HUES64 (cell line): ENCODE measurements around the gene RRP8.
A peak's percentile ranks its signal among the peaks of the same experiment; 100 is the strongest.

Source experiments
- H3K27ac ChIP-seq: 2 replicates; pipeline ENCODE4 v1.7.0; 2013; ENCODE audit warnings: low read depth, low read length, inconsistent platforms
- H3K27me3 ChIP-seq: 2 replicates; pipeline ENCODE4 v1.6.1; 2013; ENCODE audit warnings: mild to moderate bottlenecking, low read length; ENCODE audit not compliant: insufficient read depth
- H3K36me3 ChIP-seq: 2 replicates; pipeline ENCODE4 v1.6.1; 2013; ENCODE audit warnings: mild to moderate bottlenecking, low read length; ENCODE audit not compliant: insufficient read depth
- H3K4me1 ChIP-seq: 2 replicates; pipeline ENCODE4 v1.6.1; 2013; ENCODE audit warnings: mild to moderate bottlenecking, low read length, moderate library complexity; ENCODE audit not compliant: insufficient read depth
- H3K4me3 ChIP-seq: 2 replicates; pipeline ENCODE4 v1.5.1; 2013; ENCODE audit warnings: mild to moderate bottlenecking, low read length, moderate library complexity
- H3K9ac ChIP-seq: 2 replicates; pipeline ENCODE4 v1.6.1; 2013; ENCODE audit warnings: mild to moderate bottlenecking, low read depth, low read length
- H3K9me3 ChIP-seq: 2 replicates; pipeline ENCODE4 v1.6.1; 2013; ENCODE audit warnings: low read depth, low read length; ENCODE audit not compliant: insufficient read depth
- WGBS: fragments of 150-250, 120-280 bp; methylation state at CpG from one replicate; pipeline ENCODE4 v1.1.7; 2013; ENCODE audit warnings: missing lambda C conversion rate; 5-methylcytosine and 5-hydroxymethylcytosine counted together

The RRP8 gene

GRCh38 chr11:6615046-6615445 is 11.6 kb upstream of the RRP8 start:
- Histone ChIP-seq H3K36me3 (peaks cover 33% of the 10 kb centered on the region), H3K4me1 (peaks cover 24% of the 10 kb centered on the region), H3K27me3 (no peaks in the 10 kb centered on the region), H3K9ac (no peak overlapping the region), H3K4me3 (no peak overlapping the region), H3K9me3 (no peaks in the 10 kb centered on the region), H3K27ac (no peak overlapping the region)
- WGBS: 92% methylated on average over 5 of the region's 5 CpGs

GRCh38 chr11:6614446-6614845 is 11.0 kb upstream of the RRP8 start:
- peaks cover 39% of the 10 kb centered on the region for H3K36me3 ChIP-seq
- H3K9me3 ChIP-seq: no peaks in the 10 kb centered on the region
- H3K9ac ChIP-seq: no peak overlapping the region
- H3K4me1 ChIP-seq: peaks cover 18% of the 10 kb centered on the region
- no peak overlapping the region for H3K27ac ChIP-seq
- H3K4me3 ChIP-seq: no peak overlapping the region
- 86% methylated on average over 2 of the region's 2 CpGs for WGBS
- no peaks in the 10 kb centered on the region for H3K27me3 ChIP-seq

- H3K27ac ChIP-seq: no peak overlapping the region
Measured at GRCh38 chr11:6613496-6613895, 10.1 kb upstream of the RRP8 start.

GRCh38 chr11:6612213-6613041 is 9.0 kb upstream of the RRP8 start, which contains the start of gene TAF10:
TAF10 (minus strand) TSS chr11:6612216; CDS start chr11:6612189, 27 bp downstream.
- Histone ChIP-seq H3K27ac (peak within 1 kb of the TSS; percentile 99), H3K4me1 (peaks cover 13% of the 10 kb centered on the region; the same call in 1 of the 2 replicates), H3K36me3 (peaks cover 59% of the 10 kb centered on the region), H3K27me3 (no peaks in the 10 kb centered on the region), H3K9ac (peak within 1 kb of the TSS; percentile 92), H3K9me3 (no peaks in the 10 kb centered on the region), H3K4me3 (peak within 1 kb of the TSS; percentile 88)
- under 1% methylated on average over 49 of the region's 51 CpGs for WGBS

More at GRCh38 chr11:6613496-6613895, 10.1 kb upstream of the RRP8 start:
- H3K27me3 ChIP-seq: no peaks in the 10 kb centered on the region
- peak overlapping the region; percentile 88; the same call in 1 of the 2 replicates for H3K4me3 ChIP-seq
- no peaks in the 10 kb centered on the region for H3K9me3 ChIP-seq
- H3K36me3 ChIP-seq: peaks cover 48% of the 10 kb centered on the region
- H3K9ac ChIP-seq: no peak overlapping the region
- H3K4me1 ChIP-seq: peaks cover 15% of the 10 kb centered on the region; the same call in 1 of the 2 replicates
- 90% methylated on average over 3 of the region's 3 CpGs for WGBS

GRCh38 chr11:6611963-6612212 is 8.5 kb upstream of the RRP8 start:
- Histone ChIP-seq H3K9ac (peak overlapping the region; percentile 92), H3K36me3 (peaks cover 62% of the 10 kb centered on the region), H3K27me3 (no peaks in the 10 kb centered on the region), H3K9me3 (no peaks in the 10 kb centered on the region), H3K4me1 (peaks cover 17% of the 10 kb centered on the region; the same call in 1 of the 2 replicates), H3K27ac (peak overlapping the region; percentile 99), H3K4me3 (peak overlapping the region; percentile 88)
- WGBS: 0% methylated on average over 36 of the region's 36 CpGs

GRCh38 chr11:6611092-6611962 is 7.9 kb upstream of the RRP8 start:
- H3K4me3 ChIP-seq: peak overlapping the region; percentile 88
- H3K36me3 ChIP-seq: peaks cover 62% of the 10 kb centered on the region
- no peaks in the 10 kb centered on the region for H3K9me3 ChIP-seq
- H3K27me3 ChIP-seq: no peaks in the 10 kb centered on the region
- peak overlapping the region; percentile 99 for H3K27ac ChIP-seq
- peak overlapping the region; percentile 92 for H3K9ac ChIP-seq
- peaks cover 22% of the 10 kb centered on the region for H3K4me1 ChIP-seq
- 18% methylated on average over 39 of the region's 39 CpGs for WGBS

- peak overlapping the region; percentile 88 for H3K4me3 ChIP-seq
- H3K4me1 ChIP-seq: peaks cover 26% of the 10 kb centered on the region
- no peaks in the 10 kb centered on the region for H3K27me3 ChIP-seq
- no peak overlapping the region for H3K27ac ChIP-seq
- no peaks in the 10 kb centered on the region for H3K9me3 ChIP-seq
- H3K36me3 ChIP-seq: peaks cover 55% of the 10 kb centered on the region
- no peak overlapping the region for H3K9ac ChIP-seq
- WGBS: 90% methylated on average over 6 of the region's 6 CpGs
Measured at GRCh38 chr11:6610591-6610990, 7.2 kb upstream of the RRP8 start.

GRCh38 chr11:6609502-6610015 is 6.1 kb upstream of the RRP8 start:
- H3K9ac ChIP-seq: no peak overlapping the region
- no peak overlapping the region for H3K4me3 ChIP-seq
- H3K36me3 ChIP-seq: peaks cover 48% of the 10 kb centered on the region
- 97% methylated on average over 7 of the region's 8 CpGs for WGBS
- H3K27me3 ChIP-seq: no peaks in the 10 kb centered on the region
- H3K9me3 ChIP-seq: no peaks in the 10 kb centered on the region
- no peak overlapping the region; the same call in 1 of the 2 replicates for H3K27ac ChIP-seq
- peaks cover 35% of the 10 kb centered on the region for H3K4me1 ChIP-seq

- 97% methylated on average over 14 of the region's 14 CpGs for WGBS
- no peaks in the 10 kb centered on the region for H3K27me3 ChIP-seq
- peaks cover 48% of the 10 kb centered on the region for H3K36me3 ChIP-seq
- H3K9ac ChIP-seq: no peak overlapping the region
- peaks cover 35% of the 10 kb centered on the region for H3K4me1 ChIP-seq
- no peaks in the 10 kb centered on the region for H3K9me3 ChIP-seq
- no peak overlapping the region; the same call in 1 of the 2 replicates for H3K27ac ChIP-seq
- H3K4me3 ChIP-seq: no peak overlapping the region
Measured at GRCh38 chr11:6608726-6609501, 5.5 kb upstream of the RRP8 start.

GRCh38 chr11:6608011-6608410 is 4.6 kb upstream of the RRP8 start:
- H3K27ac ChIP-seq: peak overlapping the region; percentile 78; the same call in 1 of the 2 replicates

More at GRCh38 chr11:6608011-6608410, 4.6 kb upstream of the RRP8 start:
- Histone ChIP-seq H3K9me3 (no peaks in the 10 kb centered on the region), H3K27me3 (no peaks in the 10 kb centered on the region), H3K36me3 (peaks cover 44% of the 10 kb centered on the region), H3K4me3 (no peak overlapping the region), H3K9ac (no peak overlapping the region), H3K4me1 (peaks cover 32% of the 10 kb centered on the region)
- 90% methylated on average over 9 of the region's 9 CpGs for WGBS
